GM12865 (cell line): ENCODE measurements around the gene PLCL1.

Experiments
- DNase-seq: peaks from one replicate; pipeline ENCODE4 v3.0.0; 2010; ENCODE audit warnings: low read depth
- H3K4me3 ChIP-seq: 2 replicates; pipeline ENCODE4 v1.5.1; 2011; ENCODE audit warnings: mild to moderate bottlenecking, low read depth, low read length, control low read depth
- TF ChIP-seq, protein P1 (sequence below): IDR thresholded peaks from 2 replicates; pipeline ENCODE4 v1.5.1; 2011; ENCODE audit warnings: low read length, control low read depth, low read depth, inconsistent platforms; ENCODE audit not compliant: insufficient read depth; ENCODE audit errors: missing control alignments

The PLCL1 gene

DNA sequence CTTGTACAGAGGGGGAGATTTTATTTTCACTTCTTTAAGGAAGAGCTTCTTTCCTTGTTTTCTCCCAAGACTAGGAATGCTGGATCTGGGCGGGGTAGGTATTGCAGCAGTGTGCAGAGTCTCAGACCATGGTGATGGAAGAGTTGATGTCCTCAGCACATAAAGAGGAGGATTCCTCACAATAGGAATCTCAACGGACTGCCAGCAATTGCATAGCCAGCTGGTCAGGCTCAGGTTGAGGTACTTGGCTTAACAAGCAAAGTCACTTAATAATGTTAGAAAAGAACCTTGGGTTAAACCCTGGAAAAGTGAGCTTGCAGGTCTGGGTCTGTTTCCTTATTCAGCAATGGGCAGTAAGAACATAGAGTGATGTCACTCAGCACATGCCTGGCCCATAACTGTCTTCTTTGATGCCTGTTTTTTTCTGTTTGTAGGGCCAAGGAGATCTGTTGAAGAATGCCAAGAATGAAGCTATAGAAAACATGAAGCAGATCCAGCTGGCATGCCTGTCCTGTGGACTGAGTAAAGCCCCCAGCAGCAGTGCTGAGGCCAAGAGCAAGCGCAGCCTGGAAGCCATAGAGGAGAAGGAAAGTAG, 342.1 kb downstream of the PLCL1 start:
- no peak overlapping the region for H3K4me3 ChIP-seq
- DNase-seq: no peak
- TF ChIP-seq, protein P1, sequence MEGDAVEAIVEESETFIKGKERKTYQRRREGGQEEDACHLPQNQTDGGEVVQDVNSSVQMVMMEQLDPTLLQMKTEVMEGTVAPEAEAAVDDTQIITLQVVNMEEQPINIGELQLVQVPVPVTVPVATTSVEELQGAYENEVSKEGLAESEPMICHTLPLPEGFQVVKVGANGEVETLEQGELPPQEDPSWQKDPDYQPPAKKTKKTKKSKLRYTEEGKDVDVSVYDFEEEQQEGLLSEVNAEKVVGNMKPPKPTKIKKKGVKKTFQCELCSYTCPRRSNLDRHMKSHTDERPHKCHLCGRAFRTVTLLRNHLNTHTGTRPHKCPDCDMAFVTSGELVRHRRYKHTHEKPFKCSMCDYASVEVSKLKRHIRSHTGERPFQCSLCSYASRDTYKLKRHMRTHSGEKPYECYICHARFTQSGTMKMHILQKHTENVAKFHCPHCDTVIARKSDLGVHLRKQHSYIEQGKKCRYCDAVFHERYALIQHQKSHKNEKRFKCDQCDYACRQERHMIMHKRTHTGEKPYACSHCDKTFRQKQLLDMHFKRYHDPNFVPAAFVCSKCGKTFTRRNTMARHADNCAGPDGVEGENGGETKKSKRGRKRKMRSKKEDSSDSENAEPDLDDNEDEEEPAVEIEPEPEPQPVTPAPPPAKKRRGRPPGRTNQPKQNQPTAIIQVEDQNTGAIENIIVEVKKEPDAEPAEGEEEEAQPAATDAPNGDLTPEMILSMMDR: no peak

DNA sequence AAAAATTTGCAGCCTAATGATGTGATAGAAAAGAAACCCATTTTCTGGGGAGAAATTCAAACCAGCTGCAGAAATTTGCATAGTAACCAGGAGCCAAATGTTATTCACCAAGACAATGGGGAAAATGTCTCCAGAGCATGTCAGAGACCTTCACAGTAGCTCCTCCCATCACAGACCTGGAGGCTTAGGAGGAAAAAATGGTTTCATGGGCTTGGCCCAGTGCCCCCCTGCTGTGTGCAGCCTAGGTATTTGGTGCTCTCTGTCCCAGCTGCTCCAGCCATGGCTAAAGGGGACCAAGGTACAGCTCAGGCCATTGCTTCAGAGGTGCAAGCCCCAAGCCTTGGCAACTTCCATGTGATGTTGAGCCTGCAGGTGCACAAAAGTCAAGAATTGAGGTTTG, 352.9 kb downstream of the PLCL1 start:
- DNase-seq: no peak
- no peak overlapping the region for H3K4me3 ChIP-seq
- TF ChIP-seq, protein P1: no peak

DNA sequence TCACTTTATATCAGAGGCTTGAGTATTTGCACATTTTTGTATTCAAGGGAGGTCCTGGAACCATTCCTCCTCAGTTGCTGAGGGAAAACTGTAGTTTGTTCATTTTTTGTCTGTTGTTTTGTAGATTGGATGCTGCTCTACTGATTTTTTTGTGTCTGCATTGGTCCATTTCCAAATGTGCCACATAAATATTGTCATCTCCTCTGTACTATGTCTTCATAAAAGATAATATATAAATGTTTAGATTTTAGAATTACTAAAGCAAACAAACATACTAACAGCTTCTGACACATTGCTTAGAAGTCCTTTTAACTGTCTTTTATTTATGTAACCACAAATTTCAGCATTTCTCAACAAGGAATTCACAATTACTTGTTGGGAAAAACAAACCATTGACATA, 356.8 kb downstream of the PLCL1 start:
- TF ChIP-seq, protein P1: no peak
- no peak for DNase-seq
- H3K4me3 ChIP-seq: no peak overlapping the region

DNA sequence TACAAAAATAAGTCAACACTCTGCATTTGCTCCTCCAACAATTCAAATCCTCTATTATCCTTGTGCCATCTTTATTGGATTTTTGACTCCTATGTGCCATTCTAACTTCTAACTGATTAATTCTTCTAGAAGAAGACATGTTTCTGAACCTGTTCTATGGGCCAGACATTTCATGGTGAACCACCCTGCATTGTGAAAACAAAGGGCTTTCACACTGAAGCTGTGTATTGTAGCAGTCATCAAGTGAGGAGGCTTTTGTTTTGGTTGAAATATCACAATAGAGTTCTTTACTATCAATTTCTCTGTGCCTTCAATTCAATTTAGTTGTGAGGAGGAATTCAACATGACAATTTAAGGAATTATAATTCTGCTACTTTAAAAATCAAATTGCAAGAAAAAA, 357.9 kb downstream of the PLCL1 start:
- H3K4me3 ChIP-seq: no peak overlapping the region
- DNase-seq: no peak
- TF ChIP-seq, protein P1: no peak

GRCh38 chr2:198164843-198165242, 360.4 kb downstream of the PLCL1 start:
- DNase-seq: no peak
- no peak overlapping the region for H3K4me3 ChIP-seq
- TF ChIP-seq, protein P1: no peak

GRCh38 chr2:198165289-198165688, 360.9 kb downstream of the PLCL1 start:
- H3K4me3 ChIP-seq: no peak overlapping the region
- TF ChIP-seq, protein P1: no peak
- DNase-seq: no peak

DNA sequence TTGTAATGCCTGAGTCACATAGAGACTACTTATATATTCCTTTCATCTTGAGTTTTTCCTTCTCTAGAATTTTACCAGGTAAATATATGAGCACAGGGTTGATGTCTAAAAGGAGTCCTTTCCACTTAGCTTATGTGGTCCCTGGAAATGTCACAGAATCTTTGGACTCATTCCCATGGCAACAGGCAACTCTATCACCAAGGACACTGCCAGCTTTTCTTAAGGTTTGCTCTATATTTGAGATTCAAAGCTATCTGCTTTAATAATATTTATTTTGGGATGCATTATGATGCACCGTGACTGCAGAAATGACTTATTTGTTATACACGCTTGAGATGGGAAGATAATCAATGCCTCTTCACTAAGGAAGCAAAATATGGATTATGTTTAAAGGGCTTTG, 363.0 kb downstream of the PLCL1 start:
- no peak for DNase-seq
- TF ChIP-seq, protein P1: no peak
- H3K4me3 ChIP-seq: no peak overlapping the region
